ENCODE data around the gene PHLDB1. TPM values are rescaled to one million over a fixed set of nuclear protein-coding genes. Genes with fewer than 3 reads are reported as not detected.
"Not testable (repeated sequence)": the region's sequence is repeated elsewhere in the genome, so short reads cannot be mapped to it uniquely, and the experiment has no call there.

PHLDB1 gene
- polyA plus RNA-seq, 3 donors = 0.17 TPM; not detected in 2

GRCh38 chr11:118570787-118571186 lies 36.6 kb upstream of the PHLDB1 start:
- Histone ChIP-seq H3K79me2 (ENCODE audit: insufficient read depth, low read length) (peaks cover 40% of the 10 kb centered on the region), H3K27me3 (ENCODE audit: control insufficient read depth in 2 of 2, insufficient read depth in 2 of 2, low read length in 2 of 2) (no peaks in the 10 kb centered on the region), H3K27ac (ENCODE audit: low read depth in 1 of 2, low read length in 2 of 2) (no peak overlapping the region), H3K4me1 (ENCODE audit: control insufficient read depth in 1 of 2, insufficient read depth in 2 of 2, low read length in 2 of 2) (peaks cover 16 to 33% of the 10 kb centered on the region in 2 donors), H3K4me3 (replicated peaks in 1 of 3; ENCODE audit: low read depth in 2 of 3, low read length in 3 of 3) (no peak overlapping the region), H3K36me3 (replicated peaks in 1 of 2; ENCODE audit: control insufficient read depth in 1 of 2, insufficient read depth in 2 of 2, low read length in 2 of 2) (peaks cover 0 to 6% of the 10 kb centered on the region in 2 donors), H4K20me1 (ENCODE audit: insufficient read depth, low read length) (peaks cover 23% of the 10 kb centered on the region), H3K9me3 (replicated peaks in 1 of 2; ENCODE audit: control insufficient read depth in 1 of 2, insufficient read depth in 1 of 2, low read length in 2 of 2) (no peaks in the 10 kb centered on the region), H3K9ac (ENCODE audit: insufficient read depth, low read length, poor library complexity, severe bottlenecking) (no peak overlapping the region), H3K4me2 (replicated peaks; ENCODE audit: extremely low read depth, low read length, poor library complexity, severe bottlenecking) (no peak overlapping the region), H2AFZ (ENCODE audit: insufficient read depth, low read depth, low read length, poor library complexity, severe bottlenecking) (no peak overlapping the region)
- no CpG with 5 or more reads among the region's 1 CpG for WGBS (ENCODE audit: insufficient coverage)
- Mint-ChIP-seq H3K27ac (no peak overlapping the region), H3K9me3 (no peaks in the 10 kb centered on the region), H3K4me3 (no peak overlapping the region), H3K36me3 (peaks cover 0 to 3% of the 10 kb centered on the region in 2 donors), H3K27me3 (ENCODE audit: low read depth in 3 of 3) (no peaks in the 10 kb centered on the region), H3K4me1 (peaks cover 34% of the 10 kb centered on the region)
- intact Hi-C loops (cut with micrococcal nuclease) = no loop called here
- DNase-seq = no peak
- TF ChIP-seq, protein P1, sequence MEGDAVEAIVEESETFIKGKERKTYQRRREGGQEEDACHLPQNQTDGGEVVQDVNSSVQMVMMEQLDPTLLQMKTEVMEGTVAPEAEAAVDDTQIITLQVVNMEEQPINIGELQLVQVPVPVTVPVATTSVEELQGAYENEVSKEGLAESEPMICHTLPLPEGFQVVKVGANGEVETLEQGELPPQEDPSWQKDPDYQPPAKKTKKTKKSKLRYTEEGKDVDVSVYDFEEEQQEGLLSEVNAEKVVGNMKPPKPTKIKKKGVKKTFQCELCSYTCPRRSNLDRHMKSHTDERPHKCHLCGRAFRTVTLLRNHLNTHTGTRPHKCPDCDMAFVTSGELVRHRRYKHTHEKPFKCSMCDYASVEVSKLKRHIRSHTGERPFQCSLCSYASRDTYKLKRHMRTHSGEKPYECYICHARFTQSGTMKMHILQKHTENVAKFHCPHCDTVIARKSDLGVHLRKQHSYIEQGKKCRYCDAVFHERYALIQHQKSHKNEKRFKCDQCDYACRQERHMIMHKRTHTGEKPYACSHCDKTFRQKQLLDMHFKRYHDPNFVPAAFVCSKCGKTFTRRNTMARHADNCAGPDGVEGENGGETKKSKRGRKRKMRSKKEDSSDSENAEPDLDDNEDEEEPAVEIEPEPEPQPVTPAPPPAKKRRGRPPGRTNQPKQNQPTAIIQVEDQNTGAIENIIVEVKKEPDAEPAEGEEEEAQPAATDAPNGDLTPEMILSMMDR (IDR thresholded peaks at IDR 0.05) = no peak

- WGBS (ENCODE audit: insufficient coverage) = 4% methylated on average over 4 of the region's 15 CpGs
- H3K9me3 Mint-ChIP-seq; H3K27me3 Mint-ChIP-seq (ENCODE audit: low read depth in 3 of 3); intact Hi-C loops (cut with micrococcal nuclease); H3K9me3 ChIP-seq (replicated peaks in 1 of 2; ENCODE audit: control insufficient read depth in 1 of 2, insufficient read depth in 1 of 2, low read length in 2 of 2); H3K36me3 ChIP-seq (replicated peaks in 1 of 2; ENCODE audit: control insufficient read depth in 1 of 2, insufficient read depth in 2 of 2, low read length in 2 of 2); H3K36me3 Mint-ChIP-seq; DNase-seq; H3K27me3 ChIP-seq (ENCODE audit: control insufficient read depth in 2 of 2, insufficient read depth in 2 of 2, low read length in 2 of 2): not testable (repeated sequence)
- Mint-ChIP-seq H3K4me1 (peaks cover 38% of the 10 kb centered on the region), H3K27ac (peak overlapping the region; percentile 63 to 98 (median 95)), H3K4me3 (peak overlapping the region; percentile 94 to 97)
- H4K20me1 ChIP-seq (ENCODE audit: insufficient read depth, low read length) = peaks cover 32% of the 10 kb centered on the region
- peaks cover 16 to 33% of the 10 kb centered on the region in 2 donors for H3K4me1 ChIP-seq (ENCODE audit: control insufficient read depth in 1 of 2, insufficient read depth in 2 of 2, low read length in 2 of 2)
- H3K9ac ChIP-seq (ENCODE audit: insufficient read depth, low read length, poor library complexity, severe bottlenecking) = peak overlapping the region; percentile 100
- peak overlapping the region; percentile 91 for H2AFZ ChIP-seq (ENCODE audit: insufficient read depth, low read depth, low read length, poor library complexity, severe bottlenecking)
- H3K79me2 ChIP-seq (ENCODE audit: insufficient read depth, low read length) = peaks cover 49% of the 10 kb centered on the region
- peak overlapping the region; percentile 89 to 99 for H3K27ac ChIP-seq (ENCODE audit: low read depth in 1 of 2, low read length in 2 of 2)
- peak overlapping the region; percentile 94 for H3K4me2 ChIP-seq (replicated peaks; ENCODE audit: extremely low read depth, low read length, poor library complexity, severe bottlenecking)
- H3K4me3 ChIP-seq (replicated peaks in 1 of 3; ENCODE audit: low read depth in 2 of 3, low read length in 3 of 3) = peak overlapping the region; percentile 84 to 99 (median 87)
Measured at GRCh38 chr11:118571701-118572060, 35.7 kb upstream of the PHLDB1 start.

All from CD14-positive monocyte (primary cell).